ENCODE measurements around the gene MGAT4A. TPM values are rescaled to one million over a fixed set of nuclear protein-coding genes. Genes with fewer than 3 reads are reported as not detected.

MGAT4A gene
- total and polyA plus RNA-seq, 2 of the 8 experiments (the other 6 are each of a cell fraction or from before 2014, with no cell fraction given) = 1.4 to 7.7 TPM

GRCh38 chr2:98571796-98572195 is 159.1 kb downstream of the MGAT4A start (continued):
- TF ChIP-seq USF2 (IDR thresholded peaks at IDR 0.05; ENCODE audit: low read length) (no peak), HDAC6 (IDR thresholded peaks at IDR 0.05; ENCODE audit: low read depth, low read length) (no peak), CBX5 (IDR thresholded peaks at IDR 0.05; ENCODE audit: low read depth, low read length) (no peak), SIRT6 (IDR thresholded peaks at IDR 0.05; ENCODE audit: low read length) (no peak), EGR1 (IDR thresholded peaks at IDR 0.05; ENCODE audit: borderline replicate concordance, low read depth, low read length) (no peak), CHD7 (IDR thresholded peaks at IDR 0.05; ENCODE audit: insufficient replicate concordance, low read length) (no peak), TBP (IDR thresholded peaks at IDR 0.05; ENCODE audit: low read depth, low read length) (no peak), TAF1 (IDR thresholded peaks at IDR 0.05; ENCODE audit: low read depth, low read length) (no peak), JUN (IDR thresholded peaks at IDR 0.05; ENCODE audit: low read depth, low read length) (no peak), RFX5 (IDR thresholded peaks at IDR 0.05; ENCODE audit: borderline replicate concordance, low read depth, low read length) (no peak)

Data from H1 (cell line).